HL-60 (cell line): ENCODE data around the gene REXO1.

Source experiments
- CTCF ChIP-seq: IDR thresholded peaks from one replicate; pipeline ENCODE4 v1.5.1; 2011; ENCODE audit warnings: low read length, control low read depth, inconsistent platforms; ENCODE audit not compliant: insufficient read depth
- GABPA ChIP-seq: IDR thresholded peaks from 2 replicates; pipeline ENCODE4 v1.6.1; 2012; ENCODE audit warnings: low read depth
- REST ChIP-seq: IDR thresholded peaks from 2 replicates; pipeline ENCODE4 v1.6.1; 2012; ENCODE audit warnings: low read depth; ENCODE audit not compliant: insufficient replicate concordance

GRCh38 chr19:1780272-1780958, 67.9 kb downstream of the REXO1 start:
- no peak for TF ChIP-seq GABPA
- no peak for TF ChIP-seq CTCF
- TF ChIP-seq REST = no peak
